Mammary epithelial cell (primary cell): ENCODE measurements around the gene NUSAP1.

Experiments used
- CTCF ChIP-seq, 2 donors: IDR thresholded peaks in 1 of 2; conservative IDR thresholded peaks in 1 of 2; 2 replicates each; pipeline ENCODE4 v1.5.1; 2011 to 2012; ENCODE audit warnings: inconsistent platforms in 2 of 2, low read length in 2 of 2, mild to moderate bottlenecking in 2 of 2, control low read depth in 1 of 2, low read depth in 1 of 2; ENCODE audit not compliant: insufficient read depth in 1 of 2; ENCODE audit errors: extremely low read depth in 1 of 2
- EZH2 ChIP-seq: IDR thresholded peaks from 2 replicates; pipeline ENCODE4 v1.6.1; 2012; ENCODE audit warnings: low read length, inconsistent platforms, borderline replicate concordance

- TF ChIP-seq CTCF (conservative IDR thresholded peaks at IDR 0.05 in 1 of 2, IDR thresholded peaks at IDR 0.05 in 1 of 2; ENCODE audit: extremely low read depth in 1 of 2, insufficient read depth in 1 of 2, low read depth in 1 of 2, low read length in 2 of 2): no peak
- no peak for TF ChIP-seq EZH2
Measured at GRCh38 chr15:41392659-41393058, 60.0 kb downstream of the NUSAP1 start.
